Measurements from ENCODE around the gene SLC5A1. TPM values are rescaled to one million over a fixed set of nuclear protein-coding genes. Genes with fewer than 3 reads are reported as not detected.
"Not testable (repeated sequence)": the region's sequence is repeated elsewhere in the genome, so short reads cannot be mapped to it uniquely, and the experiment has no call there.

The SLC5A1 gene
- total RNA-seq, 3 donors from 2014 or later, result 25.8 to 105 (median 27.9) TPM

- Histone ChIP-seq H3K4me1 (ENCODE audit: low read depth) (no peaks in the 10 kb centered on the region), H3K4me3 (no peak overlapping the region), H3K9me3 (no peaks in the 10 kb centered on the region), H3K36me3 (ENCODE audit: low read depth) (no peaks in the 10 kb centered on the region)
- intact Hi-C loops (cut with DNase I, micrococcal nuclease), result no loop called here
- ATAC-seq, result no peak
- no peak for TF ChIP-seq CTCF (IDR thresholded peaks at IDR 0.05)
- no peak for DNase-seq
These were observed 79.8 kb downstream of the SLC5A1 start for GRCh38 chr22:32122899-32123298.

- Histone ChIP-seq H3K9me3 (no peaks in the 10 kb centered on the region), H3K4me1 (ENCODE audit: low read depth) (no peaks in the 10 kb centered on the region), H3K4me3 (no peak overlapping the region), H3K36me3 (ENCODE audit: low read depth) (no peaks in the 10 kb centered on the region)
- DNase-seq (no peak), ATAC-seq (peak; percentile 31)
- intact Hi-C loops (cut with DNase I, micrococcal nuclease), result no loop called here
- no peak for TF ChIP-seq CTCF (IDR thresholded peaks at IDR 0.05)
These were observed 80.6 kb downstream of the SLC5A1 start for GRCh38 chr22:32123657-32124056.

GRCh38 chr22:32127904-32128303 is 84.8 kb downstream of the SLC5A1 start:
- no peak for ATAC-seq
- intact Hi-C loops (cut with DNase I, micrococcal nuclease), result no loop called here
- TF ChIP-seq CTCF (IDR thresholded peaks at IDR 0.05), result no peak
- H3K4me1 ChIP-seq (ENCODE audit: low read depth), result no peaks in the 10 kb centered on the region
- H3K9me3 ChIP-seq, result no peaks in the 10 kb centered on the region
- H3K36me3 ChIP-seq (ENCODE audit: low read depth), result no peaks in the 10 kb centered on the region
- no peak for DNase-seq
- H3K4me3 ChIP-seq, result no peak overlapping the region

- TF ChIP-seq CTCF (IDR thresholded peaks at IDR 0.05), result no peak
- no peaks in the 10 kb centered on the region for H3K36me3 ChIP-seq (ENCODE audit: low read depth)
- intact Hi-C loops (cut with DNase I, micrococcal nuclease), result no loop called here
- H3K4me1 ChIP-seq (ENCODE audit: low read depth), result no peaks in the 10 kb centered on the region
- no peaks in the 10 kb centered on the region for H3K9me3 ChIP-seq
- ATAC-seq (no peak), DNase-seq (no peak)
- H3K4me3 ChIP-seq, result no peak overlapping the region
These were observed 87.4 kb downstream of the SLC5A1 start for GRCh38 chr22:32130464-32130863.

GRCh38 chr22:32132126-32132525 is 89.1 kb downstream of the SLC5A1 start:
- ATAC-seq (no peak), DNase-seq (no peak)
- no peak for TF ChIP-seq CTCF (IDR thresholded peaks at IDR 0.05)

GRCh38 chr22:32132783-32133182 is 89.7 kb downstream of the SLC5A1 start:
- H3K4me1 ChIP-seq (ENCODE audit: low read depth), result no peaks in the 10 kb centered on the region
- DNase-seq (no peak), ATAC-seq (no peak)
- TF ChIP-seq CTCF (IDR thresholded peaks at IDR 0.05), result no peak
- no peaks in the 10 kb centered on the region for H3K36me3 ChIP-seq (ENCODE audit: low read depth)
- H3K9me3 ChIP-seq, result no peaks in the 10 kb centered on the region
- intact Hi-C loops (cut with DNase I, micrococcal nuclease), result no loop called here
- no peak overlapping the region for H3K4me3 ChIP-seq

More at GRCh38 chr22:32132126-32132525, 89.1 kb downstream of the SLC5A1 start:
- no peaks in the 10 kb centered on the region for H3K36me3 ChIP-seq (ENCODE audit: low read depth)
- H3K9me3 ChIP-seq, result no peaks in the 10 kb centered on the region
- H3K4me3 ChIP-seq, result no peak overlapping the region
- no peaks in the 10 kb centered on the region for H3K4me1 ChIP-seq (ENCODE audit: low read depth)
- intact Hi-C loops (cut with DNase I, micrococcal nuclease), result no loop called here

GRCh38 chr22:32134796-32135195 is 91.7 kb downstream of the SLC5A1 start:
- H3K36me3 ChIP-seq (ENCODE audit: low read depth); intact Hi-C loops (cut with DNase I, micrococcal nuclease); H3K4me3 ChIP-seq; H3K4me1 ChIP-seq (ENCODE audit: low read depth); DNase-seq; ATAC-seq; H3K9me3 ChIP-seq: not testable (repeated sequence)

GRCh38 chr22:32135958-32136357 is 92.9 kb downstream of the SLC5A1 start:
- intact Hi-C loops (cut with DNase I, micrococcal nuclease); H3K36me3 ChIP-seq (ENCODE audit: low read depth); H3K4me3 ChIP-seq; H3K4me1 ChIP-seq (ENCODE audit: low read depth); H3K9me3 ChIP-seq: not testable (repeated sequence)
- peak in 1 of 3 donors; percentile 48 for DNase-seq
- peak; percentile 91 for ATAC-seq

GRCh38 chr22:32136881-32137280 is 93.8 kb downstream of the SLC5A1 start:
- ATAC-seq; DNase-seq; H3K4me3 ChIP-seq; intact Hi-C loops (cut with DNase I, micrococcal nuclease); H3K36me3 ChIP-seq (ENCODE audit: low read depth); H3K9me3 ChIP-seq; H3K4me1 ChIP-seq (ENCODE audit: low read depth): not testable (repeated sequence)
